ENCODE data around the gene FZD8.
"Not testable (repeated sequence)": the region's sequence is repeated elsewhere in the genome, so short reads cannot be mapped to it uniquely, and the experiment has no call there.

FZD8 gene, protein sequence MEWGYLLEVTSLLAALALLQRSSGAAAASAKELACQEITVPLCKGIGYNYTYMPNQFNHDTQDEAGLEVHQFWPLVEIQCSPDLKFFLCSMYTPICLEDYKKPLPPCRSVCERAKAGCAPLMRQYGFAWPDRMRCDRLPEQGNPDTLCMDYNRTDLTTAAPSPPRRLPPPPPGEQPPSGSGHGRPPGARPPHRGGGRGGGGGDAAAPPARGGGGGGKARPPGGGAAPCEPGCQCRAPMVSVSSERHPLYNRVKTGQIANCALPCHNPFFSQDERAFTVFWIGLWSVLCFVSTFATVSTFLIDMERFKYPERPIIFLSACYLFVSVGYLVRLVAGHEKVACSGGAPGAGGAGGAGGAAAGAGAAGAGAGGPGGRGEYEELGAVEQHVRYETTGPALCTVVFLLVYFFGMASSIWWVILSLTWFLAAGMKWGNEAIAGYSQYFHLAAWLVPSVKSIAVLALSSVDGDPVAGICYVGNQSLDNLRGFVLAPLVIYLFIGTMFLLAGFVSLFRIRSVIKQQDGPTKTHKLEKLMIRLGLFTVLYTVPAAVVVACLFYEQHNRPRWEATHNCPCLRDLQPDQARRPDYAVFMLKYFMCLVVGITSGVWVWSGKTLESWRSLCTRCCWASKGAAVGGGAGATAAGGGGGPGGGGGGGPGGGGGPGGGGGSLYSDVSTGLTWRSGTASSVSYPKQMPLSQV

DNA sequence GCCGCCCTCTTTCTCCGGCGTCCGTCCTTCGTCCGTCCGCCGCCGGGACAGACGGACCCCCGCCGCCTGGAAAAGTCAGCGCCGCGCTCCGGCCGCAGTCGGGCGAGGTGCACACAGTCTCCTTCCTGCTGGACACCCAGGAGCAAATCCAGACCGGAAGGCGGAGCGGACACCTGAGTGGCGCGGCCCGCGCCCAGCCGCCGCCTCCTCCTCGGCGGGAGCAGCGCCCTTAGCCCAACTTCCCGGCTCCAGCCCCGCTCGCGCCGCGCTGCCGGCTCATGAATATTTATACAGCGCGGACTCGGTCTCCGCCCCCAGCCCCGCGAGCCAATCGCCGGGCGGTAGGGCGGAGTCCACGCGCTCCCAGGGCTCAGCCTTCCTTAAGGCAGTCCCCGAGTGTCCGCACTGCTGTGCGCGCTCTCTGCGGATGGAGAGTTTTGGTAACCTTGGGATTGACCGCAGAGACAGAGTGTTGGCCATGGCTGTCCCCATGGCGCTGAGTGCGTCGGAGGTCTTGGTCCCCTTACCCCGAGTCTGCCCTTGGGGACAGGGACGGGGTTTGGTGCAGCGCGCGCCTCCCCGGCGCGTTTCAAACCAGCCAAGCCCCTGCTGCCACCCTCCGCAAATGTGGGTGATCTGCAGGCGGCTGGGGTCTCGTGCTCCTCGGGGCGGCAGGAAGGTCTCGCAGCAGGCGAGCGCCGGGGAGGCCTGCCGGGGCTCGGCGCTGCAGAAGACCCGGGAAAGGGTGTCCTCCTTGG lies at the start of gene FZD8:
Gene FZD8, minus strand, starts transcription at position 262 of the 758 bp plus-strand sequence. CDS start 867 bp downstream, outside the sequence.
- DNase-seq (ENCODE audit: low spot score), result peak; percentile 95

DNA sequence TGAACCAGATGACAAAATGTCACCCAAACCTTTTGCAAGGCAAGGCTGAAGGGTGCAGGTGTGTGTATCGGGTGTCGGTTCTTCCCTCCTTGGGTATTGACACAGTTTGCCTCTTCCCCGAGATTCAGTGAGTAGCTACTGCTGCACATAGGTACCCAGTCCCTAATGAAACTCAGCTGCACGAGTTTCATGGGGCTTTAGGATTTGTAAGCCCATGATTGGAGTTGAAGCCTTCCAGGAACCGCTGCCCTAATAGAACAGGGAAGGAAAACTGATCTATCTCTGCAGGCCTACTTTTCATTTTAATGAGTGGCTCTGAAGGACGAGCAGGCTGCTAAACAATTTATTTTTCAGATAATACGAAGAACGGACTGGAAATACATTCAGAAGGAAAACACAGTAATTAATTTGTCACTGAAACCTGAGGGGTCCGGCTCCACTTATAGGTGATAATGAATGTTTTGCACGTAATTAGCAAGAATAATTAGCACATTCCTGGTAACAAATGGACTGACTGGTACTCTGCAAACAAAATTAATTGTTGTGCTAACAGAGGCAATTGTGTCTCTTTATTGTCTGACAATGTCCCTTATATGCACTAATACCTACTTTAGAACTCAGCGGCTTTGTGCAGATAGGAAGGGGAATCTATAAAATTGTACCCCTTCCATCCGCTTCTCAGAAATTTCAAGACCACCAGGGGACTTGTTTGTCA lies 49.6 kb upstream of the FZD8 start:
- no peak for DNase-seq (ENCODE audit: low spot score)

DNA sequence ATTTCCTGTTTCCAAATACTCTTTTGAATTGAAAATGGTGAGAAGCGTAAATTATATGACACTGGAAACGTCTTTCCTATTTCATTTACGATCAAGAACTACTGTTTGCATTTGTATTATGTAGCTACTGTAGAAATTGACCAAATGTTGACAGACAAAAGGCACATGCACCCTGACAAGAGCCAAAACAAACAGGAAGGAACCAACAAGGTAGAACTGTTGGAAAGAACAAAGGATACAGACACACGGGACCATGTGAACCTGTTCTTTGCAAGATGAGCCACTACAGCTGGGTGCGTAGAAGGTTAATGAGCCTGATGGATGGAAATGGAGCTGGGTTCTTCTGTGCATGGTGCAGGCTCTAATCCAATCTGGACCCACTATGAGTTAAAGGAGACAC lies 48.4 kb upstream of the FZD8 start:
- DNase-seq (ENCODE audit: low spot score), result no peak

DNA sequence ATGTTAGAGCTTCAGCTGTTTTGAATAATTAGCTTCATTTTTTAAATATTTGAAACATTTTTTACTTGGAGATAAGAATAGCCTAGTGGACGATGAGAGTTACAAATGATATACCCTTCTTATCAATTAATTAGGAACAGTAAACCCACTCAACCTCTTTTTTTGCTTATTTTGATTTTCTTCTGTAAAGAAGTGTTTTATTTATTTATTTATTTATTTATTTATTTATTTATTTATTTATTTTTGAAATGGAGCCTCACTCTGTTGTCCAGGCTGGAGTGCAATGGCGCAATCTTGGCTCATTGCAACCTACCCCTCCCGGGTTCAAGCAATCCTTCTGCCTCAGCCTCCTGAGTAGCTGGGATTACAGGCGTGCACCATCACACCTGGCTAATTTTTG lies 43.8 kb upstream of the FZD8 start:
- DNase-seq (ENCODE audit: low spot score), result not testable (repeated sequence)

DNA sequence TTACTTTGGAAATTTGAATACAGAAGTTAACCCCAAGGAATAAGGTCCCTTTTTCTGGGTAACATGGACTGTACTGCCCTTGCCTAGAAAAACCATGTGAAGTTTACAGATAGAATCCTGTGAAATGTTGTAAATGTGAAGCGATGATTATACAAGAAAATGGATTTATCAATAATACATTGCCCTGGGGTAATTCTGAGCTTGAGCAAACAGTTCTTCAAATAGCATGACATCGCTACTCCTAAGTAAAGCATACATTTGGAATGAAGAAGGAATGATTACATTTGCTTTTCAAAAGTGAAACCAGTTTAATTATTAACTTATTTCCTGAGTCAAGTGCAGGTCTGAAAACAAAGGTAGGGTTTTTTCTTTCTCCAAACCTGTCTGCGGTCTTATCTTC lies 43.3 kb upstream of the FZD8 start:
- no peak for DNase-seq (ENCODE audit: low spot score)

DNA sequence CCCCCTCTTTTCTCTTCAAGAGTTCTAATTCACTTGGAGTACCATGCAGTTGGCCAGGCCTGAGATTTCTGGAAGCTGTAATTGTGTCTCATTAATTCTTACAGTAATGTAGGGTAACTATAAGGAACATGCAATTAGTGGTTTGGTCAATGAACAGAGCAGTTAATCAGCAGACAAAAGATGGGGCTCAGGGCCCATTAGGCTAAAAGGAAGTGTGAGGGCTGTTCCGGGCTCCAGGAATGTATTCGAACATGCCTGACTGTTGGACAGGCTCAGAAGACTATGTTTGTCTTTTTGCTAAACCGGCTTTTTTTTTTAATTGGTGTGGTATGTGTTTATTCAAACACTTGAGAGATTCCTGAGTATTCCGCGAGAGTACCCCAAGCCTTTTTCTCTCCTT lies 42.5 kb upstream of the FZD8 start:
- DNase-seq (ENCODE audit: low spot score), result no peak

DNA sequence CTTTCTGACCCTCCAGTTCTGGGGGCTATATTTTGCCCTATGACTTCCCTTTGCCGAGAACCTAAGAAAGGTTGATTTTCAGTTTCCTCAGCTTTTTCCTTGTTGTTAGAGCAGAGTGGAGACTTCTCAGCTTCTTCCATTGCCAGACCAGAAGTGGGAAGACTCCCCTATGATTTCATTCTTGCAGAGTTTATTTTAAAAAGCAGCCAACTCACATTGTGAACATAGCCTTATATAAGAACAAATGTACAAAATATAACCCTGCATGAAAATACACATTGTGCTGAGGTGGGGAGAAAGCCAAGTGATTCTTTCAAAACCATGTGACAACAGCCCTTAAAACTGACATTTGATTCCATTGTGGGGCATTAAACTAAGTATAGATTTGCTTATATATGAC lies 33.8 kb upstream of the FZD8 start:
- DNase-seq (ENCODE audit: low spot score), result no peak

DNA sequence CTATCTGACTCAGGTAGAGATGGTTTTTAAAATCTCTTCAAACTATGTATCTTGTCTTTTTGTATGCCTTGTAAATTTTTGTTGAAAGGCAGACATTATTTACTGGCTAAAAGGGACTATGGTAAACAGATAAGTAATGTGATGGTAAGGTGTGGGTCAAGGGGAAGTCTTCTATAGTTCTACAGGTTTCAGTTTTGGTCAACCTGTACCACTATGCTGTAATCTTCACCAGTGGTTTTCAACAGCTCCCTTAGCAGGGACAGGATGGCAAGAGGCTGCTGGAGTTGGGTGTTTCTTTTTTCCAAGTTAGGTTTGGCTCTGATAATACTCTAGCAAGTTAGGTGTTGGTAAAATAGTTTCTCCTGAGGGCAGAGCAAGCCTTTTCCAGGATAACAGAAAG lies 32.7 kb upstream of the FZD8 start:
- no peak for DNase-seq (ENCODE audit: low spot score)

DNA sequence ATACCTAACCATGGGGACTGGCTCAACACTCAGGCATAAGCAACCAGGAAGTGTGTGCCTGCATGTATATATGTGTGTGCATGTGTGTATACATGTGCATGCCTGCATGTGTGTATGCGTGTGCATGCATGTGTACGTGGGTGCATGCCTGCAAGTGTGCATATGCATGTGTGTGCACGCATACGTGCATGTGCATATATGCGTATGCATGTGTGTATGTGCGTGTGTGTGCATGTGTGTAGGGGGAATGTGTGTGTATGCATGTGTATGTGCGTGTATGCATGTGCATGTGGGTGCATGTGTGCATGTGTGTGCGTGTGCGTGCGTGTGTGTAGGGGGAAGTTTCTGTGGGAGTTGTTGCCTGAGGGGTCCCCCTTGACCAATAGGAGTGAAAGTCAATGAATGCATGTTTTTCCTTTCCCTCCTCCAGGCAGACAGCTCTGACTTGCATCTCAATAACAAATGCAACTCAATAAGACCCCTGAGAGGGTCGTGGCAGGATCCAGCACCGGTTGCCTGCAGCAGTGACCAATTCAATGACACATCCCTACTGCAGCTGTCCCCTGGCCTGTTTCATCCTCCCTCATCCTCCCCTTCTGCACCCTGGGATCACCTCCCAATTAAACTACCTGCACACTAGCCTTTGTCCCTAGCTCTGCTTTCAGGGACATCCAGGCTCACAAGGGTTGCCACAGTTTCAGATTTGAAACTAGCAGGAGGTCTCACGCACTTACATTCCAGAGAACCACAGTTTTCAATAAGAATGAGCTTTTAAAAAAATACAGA lies 27.0 kb upstream of the FZD8 start:
- no peak for DNase-seq (ENCODE audit: low spot score)

DNA sequence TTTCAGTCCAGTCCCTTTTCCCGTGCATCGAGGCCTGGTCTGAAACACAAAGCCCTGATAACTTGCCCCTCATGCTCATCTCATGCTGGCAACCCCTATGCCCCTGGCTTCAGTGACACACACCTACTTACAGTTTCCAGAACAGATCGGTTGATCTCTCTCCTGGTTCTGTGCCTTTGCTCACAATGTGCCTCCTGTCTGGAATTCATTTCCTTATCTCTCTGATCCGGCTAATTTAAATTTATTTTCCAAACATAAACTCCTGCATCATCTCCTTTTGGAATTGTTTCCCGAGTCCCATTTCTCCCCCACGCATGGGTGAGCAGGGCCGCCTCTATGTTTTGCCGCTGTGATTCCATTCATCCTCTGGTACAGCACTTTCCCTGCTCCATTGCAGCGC lies 25.9 kb upstream of the FZD8 start:
- DNase-seq (ENCODE audit: low spot score), result no peak

DNA sequence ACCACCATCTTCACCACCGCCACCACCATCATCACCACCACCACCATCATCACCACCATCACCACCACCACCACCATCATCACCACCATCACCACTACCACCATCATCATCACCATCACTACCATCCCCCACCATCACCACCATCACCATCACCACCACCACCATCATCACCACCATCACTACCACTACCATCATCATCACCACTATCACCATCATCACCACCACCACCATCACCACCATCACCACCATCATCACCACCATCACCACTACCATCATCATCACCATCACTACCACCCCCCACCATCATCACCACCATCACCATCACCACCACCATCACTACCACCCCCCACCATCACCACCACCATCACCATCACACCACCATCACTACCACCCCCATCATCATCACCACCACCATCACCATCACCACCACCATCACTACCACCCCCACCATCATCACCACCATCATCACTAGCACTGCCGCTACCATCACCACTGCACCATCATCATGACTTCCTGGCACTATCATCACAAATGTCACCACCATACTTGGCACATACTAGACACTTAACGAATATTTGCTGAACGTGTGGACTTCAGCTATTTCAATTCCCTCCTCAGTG lies 25.3 kb upstream of the FZD8 start:
- DNase-seq (ENCODE audit: low spot score), result no peak

DNA sequence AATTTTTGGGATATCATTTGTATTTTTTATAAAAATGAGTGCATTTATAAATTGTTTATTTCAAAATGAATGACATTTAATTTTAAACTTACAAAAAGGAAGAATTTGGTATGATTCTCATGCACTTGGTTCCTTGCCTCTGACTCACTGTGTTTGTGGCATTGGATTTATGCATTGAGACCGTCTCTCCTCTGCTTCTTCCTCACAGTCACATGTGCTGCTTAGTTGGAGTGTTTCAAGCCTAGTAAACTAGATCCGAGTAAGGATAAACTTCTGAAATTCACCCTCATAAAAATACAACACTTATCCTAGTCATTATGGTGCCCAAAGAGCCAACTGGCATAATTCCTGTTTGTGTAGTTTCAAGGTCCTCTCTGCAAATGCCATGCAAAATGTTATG lies 19.1 kb upstream of the FZD8 start:
- no peak for DNase-seq (ENCODE audit: low spot score)

DNA sequence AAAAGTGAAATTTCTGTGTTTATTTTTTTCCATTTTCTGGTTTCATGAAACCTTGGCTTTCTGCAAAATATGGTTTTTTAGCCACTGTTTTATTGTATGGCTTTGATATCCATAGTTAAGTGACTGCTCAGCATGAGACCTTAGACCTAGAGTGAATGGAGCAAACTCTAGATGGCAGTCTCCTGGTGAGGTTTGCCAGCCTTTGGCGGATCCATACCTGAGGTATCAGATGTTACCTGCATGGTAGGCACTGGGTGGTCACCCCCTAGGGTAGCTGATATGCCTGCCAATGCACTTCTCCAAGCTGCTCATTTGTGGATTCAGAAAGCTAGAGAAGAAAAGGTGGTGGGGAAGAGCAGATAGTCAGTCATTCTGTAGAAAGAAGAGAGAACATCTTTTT lies 17.4 kb upstream of the FZD8 start:
- DNase-seq (ENCODE audit: low spot score), result no peak

DNA sequence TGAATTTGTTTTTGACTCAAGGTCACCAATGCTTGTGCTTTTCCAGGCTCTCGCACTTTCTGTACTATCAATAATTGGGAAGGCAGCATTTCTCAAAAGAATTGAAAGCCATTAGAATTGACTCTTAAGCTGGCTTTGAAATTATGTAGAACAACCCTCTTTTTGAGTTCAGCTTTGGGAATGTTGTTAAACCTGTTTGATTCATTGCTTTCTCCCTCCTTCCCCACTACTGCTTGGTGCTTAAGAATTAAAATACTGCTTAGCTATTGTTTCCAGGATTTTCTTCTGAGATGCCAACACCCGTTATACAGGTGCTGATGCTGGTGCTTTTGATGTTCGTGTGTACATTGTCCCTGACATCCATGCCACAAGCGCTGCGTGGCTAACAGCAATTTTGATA lies 15.5 kb upstream of the FZD8 start:
- no peak for DNase-seq (ENCODE audit: low spot score)

DNA sequence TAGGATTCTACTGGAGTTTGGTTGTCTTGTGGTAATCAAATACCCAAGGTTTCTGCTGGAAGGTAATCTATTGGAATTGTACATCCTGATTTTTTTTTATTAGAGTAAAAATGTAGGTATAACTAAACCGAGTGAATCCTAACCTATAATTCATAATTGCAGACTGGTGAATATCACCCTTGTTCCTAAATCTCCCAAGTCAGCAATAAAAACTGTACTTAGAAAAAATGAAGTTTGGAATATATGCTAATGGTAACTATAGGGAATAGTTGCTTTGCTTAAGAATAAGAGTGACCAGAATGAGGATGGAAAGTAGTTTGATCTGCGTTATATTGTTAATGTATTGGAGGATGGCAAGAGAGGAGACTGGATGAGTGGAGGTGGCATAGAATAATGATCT lies 10.7 kb upstream of the FZD8 start:
- no peak for DNase-seq (ENCODE audit: low spot score)

DNA sequence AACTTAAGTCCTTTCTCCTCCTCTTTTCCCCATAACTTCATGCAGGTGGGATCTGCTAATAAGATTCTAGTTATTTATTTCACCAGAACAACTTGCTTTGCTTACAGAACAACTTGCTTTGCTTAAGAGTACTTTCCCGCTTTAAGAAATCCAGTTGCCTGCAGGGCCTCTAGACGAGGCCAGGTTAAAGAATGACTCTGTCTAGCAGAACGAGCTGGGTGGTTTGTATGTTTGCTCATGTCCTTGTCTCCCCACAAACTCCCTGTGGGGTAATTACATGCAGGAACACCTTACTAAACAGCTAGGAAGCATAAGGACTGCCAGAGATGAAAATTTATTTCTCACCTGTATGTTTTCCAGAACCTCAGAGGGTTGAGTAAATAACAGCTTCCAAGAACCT lies 8.8 kb upstream of the FZD8 start:
- no peak for DNase-seq (ENCODE audit: low spot score)

DNA sequence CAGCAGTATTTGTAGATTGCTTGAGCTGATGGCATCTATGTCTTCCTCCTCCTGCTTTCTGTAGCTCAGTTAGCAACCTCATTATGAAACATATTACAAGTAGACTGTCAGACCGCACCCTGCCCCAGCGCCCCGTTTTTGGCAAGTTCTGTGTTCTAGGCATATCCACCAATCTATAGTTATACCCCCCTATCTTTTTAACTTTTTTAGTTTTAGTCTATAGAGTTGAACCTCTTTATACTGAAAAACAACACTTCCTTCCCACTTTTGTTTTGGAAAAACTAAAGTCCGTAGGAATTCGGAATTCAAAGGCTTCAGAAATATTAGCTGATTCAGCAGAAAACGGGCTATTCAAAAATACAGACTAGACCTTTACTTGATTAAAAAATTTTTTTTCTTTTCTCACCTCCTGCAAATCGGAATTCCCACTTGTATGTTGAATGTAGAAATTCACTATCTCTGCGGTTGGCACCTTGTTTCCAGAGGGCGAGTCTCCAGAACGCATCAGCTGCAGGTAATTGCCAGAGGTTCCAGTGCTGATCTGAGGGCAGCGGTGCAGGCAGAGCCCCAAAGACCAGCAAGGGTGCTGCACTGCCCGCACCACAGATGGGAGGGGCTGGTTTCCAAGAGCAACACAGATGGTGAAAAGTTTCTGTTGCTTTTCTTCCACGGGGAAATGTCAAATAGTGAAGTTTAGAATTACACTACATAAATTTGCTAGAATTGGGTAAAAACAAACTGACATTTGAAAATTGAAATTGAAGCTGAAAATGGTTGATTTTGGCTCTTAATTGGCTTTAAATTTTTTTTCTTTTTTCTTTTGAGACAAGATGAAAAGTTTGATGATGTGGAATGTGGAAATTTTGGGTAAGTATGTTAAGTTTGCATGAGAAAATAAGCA lies 2.2 kb upstream of the FZD8 start:
- no peak for DNase-seq (ENCODE audit: low spot score)

DNA sequence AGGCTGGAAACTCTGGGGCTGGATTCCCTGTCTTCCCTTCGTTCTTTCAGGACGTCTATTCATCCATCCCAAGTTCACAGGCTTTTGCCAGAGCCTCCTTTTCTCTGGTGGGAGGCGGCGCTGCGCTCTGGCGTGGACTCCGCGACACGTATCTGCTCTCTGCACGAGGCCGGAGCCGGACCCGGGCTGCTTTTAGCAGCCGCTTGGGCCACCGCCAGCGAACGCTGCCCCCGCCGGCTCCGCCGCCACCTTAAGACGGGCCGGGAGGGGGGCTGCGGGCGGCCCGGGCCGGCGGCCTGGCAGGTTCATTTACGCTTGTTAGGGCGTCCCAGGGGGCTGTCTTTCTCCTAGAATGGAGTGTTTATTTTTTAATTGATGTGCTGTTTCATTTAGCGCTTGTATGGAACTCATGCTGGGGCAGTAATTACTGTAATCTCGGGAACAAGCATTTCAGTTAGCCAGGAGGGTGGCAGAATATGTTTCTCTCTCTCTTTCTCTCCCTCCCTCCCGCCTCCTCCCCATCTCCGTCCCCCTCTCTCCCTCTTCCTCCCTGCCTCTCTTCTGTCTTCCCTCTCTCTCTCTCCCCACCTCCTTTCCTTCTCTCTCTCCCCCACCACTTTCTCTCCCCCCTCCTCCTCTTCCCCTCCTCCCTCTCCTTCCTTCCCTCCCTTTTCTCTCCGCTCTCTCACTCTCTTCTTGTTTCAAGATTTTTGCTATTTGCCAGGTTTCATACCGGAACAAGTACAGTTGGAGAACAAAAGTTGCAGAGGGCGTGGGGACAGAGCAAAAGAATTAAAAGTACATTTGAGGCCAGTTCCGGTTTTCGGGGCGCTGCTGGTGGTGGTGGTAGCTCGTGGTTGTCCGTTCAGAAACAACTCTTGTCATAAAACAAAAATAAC lies 1.3 kb upstream of the FZD8 start:
- peak; percentile 47 for DNase-seq (ENCODE audit: low spot score)

DNA sequence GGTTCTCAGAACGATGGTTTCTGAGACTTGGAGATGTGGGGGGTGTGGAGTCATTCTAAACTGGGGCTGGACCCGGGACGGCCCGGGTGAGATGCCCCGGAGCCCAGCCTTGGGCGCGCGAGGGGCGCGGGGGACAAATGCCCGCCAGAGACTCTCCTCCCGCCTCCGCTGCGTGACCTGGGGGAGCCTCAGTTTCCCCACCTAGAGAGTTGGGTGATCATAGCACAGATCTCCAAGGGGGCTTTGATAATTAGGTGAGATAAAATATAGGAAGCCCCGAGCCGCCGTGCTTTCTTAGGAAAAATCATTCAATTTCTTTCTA lies 658 bp upstream of the FZD8 start:
- DNase-seq (ENCODE audit: low spot score), result no peak
